ENCODE measurements around the gene OSM. TPM values are rescaled to one million over a fixed set of nuclear protein-coding genes. Genes with fewer than 3 reads are reported as not detected.

OSM gene
- total RNA-seq, 1 experiment from 2014 or later: not detected

GRCh38 chr22:30221121-30221992 lies 45.3 kb downstream of the OSM start:
- POLR2A ChIA-PET: no interaction called here
- Histone ChIP-seq H3K4me3 (ENCODE audit: low read depth in 2 of 2, low read length in 2 of 2) (no peak overlapping the region), H3K27ac (ENCODE audit: low read length) (peak overlapping the region; percentile 89), H3K4me1 (ENCODE audit: control insufficient read depth, insufficient read depth, low read length) (peaks cover 31% of the 10 kb centered on the region), H3K27me3 (ENCODE audit: control insufficient read depth, insufficient read depth, low read length) (no peaks in the 10 kb centered on the region), H3K9me3 (ENCODE audit: control insufficient read depth, insufficient read depth, low read depth, low read length) (no peaks in the 10 kb centered on the region), H3K36me3 (ENCODE audit: control insufficient read depth, insufficient read depth, low read length) (no peaks in the 10 kb centered on the region)
- ATAC-seq: no peak
- intact Hi-C loops (cut with micrococcal nuclease; ENCODE audit: unreplicated experiment) (no loop called here), in situ Hi-C loops (cut with HindIII; ENCODE audit: low pct_unique_long_range_greater_than_20kb, low sequenced_read_pairs) (no loop called here)
- CTCF ChIA-PET: interaction anchor here (0.6 kb wide), 1 partner anchor 13 kb away, joined by 7 read pairs; no protein-coding TSS in a partner anchor
- no TSS peak for BruUV-seq (replicated peaks)
- DNase-seq (ENCODE audit: low read depth, low spot score): no peak
- no peak for TF ChIP-seq TCF7L2 (IDR thresholded peaks at IDR 0.05; ENCODE audit: low read depth, low read length)
- TF ChIP-seq POLR2AphosphoS5 (IDR thresholded peaks at IDR 0.05; ENCODE audit: low read depth, low read length): no peak
- no peak for TF ChIP-seq SIN3A (IDR thresholded peaks at IDR 0.05; ENCODE audit: borderline replicate concordance, insufficient read depth, low read depth, low read length)
- TF ChIP-seq REST (IDR thresholded peaks at IDR 0.05; ENCODE audit: insufficient read depth in 1 of 2, low read depth in 2 of 2, low read length in 1 of 2): no peak

- H3K4me3 ChIP-seq (ENCODE audit: low read depth in 2 of 2, low read length in 2 of 2): no peak overlapping the region
- no peaks in the 10 kb centered on the region for H3K27me3 ChIP-seq (ENCODE audit: control insufficient read depth, insufficient read depth, low read length)
- peaks cover 28% of the 10 kb centered on the region for H3K4me1 ChIP-seq (ENCODE audit: control insufficient read depth, insufficient read depth, low read length)
- H3K36me3 ChIP-seq (ENCODE audit: control insufficient read depth, insufficient read depth, low read length): no peaks in the 10 kb centered on the region
- intact Hi-C loops (cut with micrococcal nuclease; ENCODE audit: unreplicated experiment) (no loop called here), in situ Hi-C loops (cut with HindIII; ENCODE audit: low pct_unique_long_range_greater_than_20kb, low sequenced_read_pairs) (no loop called here)
- no peak for ATAC-seq
- ChIA-PET CTCF (no interaction called here), POLR2A (no interaction called here)
- H3K27ac ChIP-seq (ENCODE audit: low read length): peak overlapping the region; percentile 89
- H3K9me3 ChIP-seq (ENCODE audit: control insufficient read depth, insufficient read depth, low read depth, low read length): no peaks in the 10 kb centered on the region
- BruUV-seq (replicated peaks): no TSS peak
- TF ChIP-seq TCF7L2 (IDR thresholded peaks at IDR 0.05; ENCODE audit: low read depth, low read length) (no peak), POLR2AphosphoS5 (IDR thresholded peaks at IDR 0.05; ENCODE audit: low read depth, low read length) (no peak), SIN3A (IDR thresholded peaks at IDR 0.05; ENCODE audit: borderline replicate concordance, insufficient read depth, low read depth, low read length) (no peak), REST (IDR thresholded peaks at IDR 0.05; ENCODE audit: insufficient read depth in 1 of 2, low read depth in 2 of 2, low read length in 1 of 2) (no peak), CTCF (IDR thresholded peaks at IDR 0.05) (no peak)
- DNase-seq (ENCODE audit: low read depth, low spot score): no peak
These were observed 46.2 kb downstream of the OSM start for GRCh38 chr22:30220338-30221012.
